Hepatocyte (in vitro differentiated cells): ENCODE results near the gene PLCL2.

Experiments
- EZH2phosphoT487 ChIP-seq: fragments of 200-600 bp; sonication (generic); IDR thresholded peaks from one replicate; pipeline ENCODE4 v1.6.1; 2018; ENCODE audit warnings: antibody characterized with exemption, mild to moderate bottlenecking, low read depth, moderate library complexity; ENCODE audit not compliant: unreplicated experiment, severe bottlenecking
- TF ChIP-seq, protein P1 (sequence below): fragments of 200-600 bp; sonication (generic); IDR thresholded peaks from 2 replicates; pipeline ENCODE4 v1.5.1; 2016; ENCODE audit warnings: antibody characterized with exemption, mild to moderate bottlenecking; ENCODE audit not compliant: poor library complexity

DNA sequence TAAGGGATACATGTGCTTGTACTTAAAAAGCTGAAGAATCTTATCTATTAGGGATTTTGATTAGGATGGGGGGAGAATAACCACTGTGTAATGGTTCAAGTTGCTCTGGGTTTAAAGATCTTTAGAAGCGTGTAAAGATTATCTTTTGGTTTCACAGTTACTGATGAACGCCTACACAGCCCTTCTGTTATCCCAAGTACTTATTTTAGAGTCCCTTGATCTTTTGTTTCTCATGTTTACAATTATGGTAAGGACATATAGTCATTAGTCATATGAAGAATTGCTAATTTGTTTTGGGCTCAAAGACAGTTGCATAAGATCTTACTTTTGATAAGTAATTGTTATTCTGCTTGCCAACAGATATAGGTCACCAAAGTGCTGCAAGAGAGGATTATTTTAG is 160.1 kb downstream of the PLCL2 start:
- TF ChIP-seq, protein P1, sequence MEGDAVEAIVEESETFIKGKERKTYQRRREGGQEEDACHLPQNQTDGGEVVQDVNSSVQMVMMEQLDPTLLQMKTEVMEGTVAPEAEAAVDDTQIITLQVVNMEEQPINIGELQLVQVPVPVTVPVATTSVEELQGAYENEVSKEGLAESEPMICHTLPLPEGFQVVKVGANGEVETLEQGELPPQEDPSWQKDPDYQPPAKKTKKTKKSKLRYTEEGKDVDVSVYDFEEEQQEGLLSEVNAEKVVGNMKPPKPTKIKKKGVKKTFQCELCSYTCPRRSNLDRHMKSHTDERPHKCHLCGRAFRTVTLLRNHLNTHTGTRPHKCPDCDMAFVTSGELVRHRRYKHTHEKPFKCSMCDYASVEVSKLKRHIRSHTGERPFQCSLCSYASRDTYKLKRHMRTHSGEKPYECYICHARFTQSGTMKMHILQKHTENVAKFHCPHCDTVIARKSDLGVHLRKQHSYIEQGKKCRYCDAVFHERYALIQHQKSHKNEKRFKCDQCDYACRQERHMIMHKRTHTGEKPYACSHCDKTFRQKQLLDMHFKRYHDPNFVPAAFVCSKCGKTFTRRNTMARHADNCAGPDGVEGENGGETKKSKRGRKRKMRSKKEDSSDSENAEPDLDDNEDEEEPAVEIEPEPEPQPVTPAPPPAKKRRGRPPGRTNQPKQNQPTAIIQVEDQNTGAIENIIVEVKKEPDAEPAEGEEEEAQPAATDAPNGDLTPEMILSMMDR, result no peak
- TF ChIP-seq EZH2phosphoT487, result no peak
